Stimulated activated CD4-positive, alpha-beta T cell treated with anti-CD3 and anti-CD28 coated beads, TNF-alpha, amount 100 ng/mL, for 4 hours (primary cell): Measurements from ENCODE around the gene AAGAB.
"Not testable (repeated sequence)": the region's sequence is repeated elsewhere in the genome, so short reads cannot be mapped to it uniquely, and the experiment has no call there.

Experiments used
- DNase-seq, 3 experiments: peaks; one replicate each; pipeline ENCODE4 v3.0.0-alpha.2; 2020; ENCODE audit warnings: low read depth in 3 of 3

AAGAB gene

DNA sequence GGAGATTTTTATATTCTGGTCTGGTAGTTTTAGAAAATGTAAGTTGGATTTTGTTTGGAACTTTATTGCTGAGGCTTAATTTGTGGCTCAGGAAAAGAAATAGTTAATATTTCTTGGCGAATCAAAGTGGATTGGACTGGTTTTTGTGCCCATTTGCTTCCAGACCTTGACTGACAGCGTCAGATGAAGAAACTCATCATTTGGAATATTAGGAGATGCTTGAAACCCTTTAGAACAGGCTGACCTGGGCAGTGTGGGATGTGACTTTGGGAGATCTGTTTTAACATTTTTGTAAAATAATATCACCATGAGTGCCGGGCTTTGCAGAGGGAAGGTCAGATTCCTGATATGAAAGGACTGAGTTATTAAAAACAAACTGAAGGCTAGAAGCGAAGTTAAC is 83.0 kb downstream of the AAGAB start:
- no peak for DNase-seq

- DNase-seq, result no peak
Measured at GRCh38 chr15:67170143-67170925, 84.1 kb downstream of the AAGAB start.

DNA sequence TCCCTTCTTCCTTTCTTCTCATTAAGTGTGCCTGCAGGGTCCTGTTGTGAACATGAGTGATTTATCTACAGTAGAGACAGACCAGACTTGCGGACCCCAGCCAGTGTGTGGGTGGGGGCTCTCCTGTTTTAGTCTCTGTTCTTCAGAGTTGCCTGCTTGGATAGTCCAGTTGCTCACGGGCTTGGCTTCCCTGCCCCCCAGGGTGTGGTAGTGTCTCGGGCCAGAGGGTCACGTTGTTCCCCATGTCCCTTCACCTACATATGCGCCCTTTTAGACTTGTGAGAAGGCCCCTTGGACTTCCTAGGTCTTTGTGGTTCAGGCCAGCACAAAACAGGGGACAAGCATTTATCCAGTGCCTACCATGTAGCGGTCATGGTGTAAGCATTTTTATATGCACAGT is 85.8 kb downstream of the AAGAB start:
- DNase-seq, result no peak

DNA sequence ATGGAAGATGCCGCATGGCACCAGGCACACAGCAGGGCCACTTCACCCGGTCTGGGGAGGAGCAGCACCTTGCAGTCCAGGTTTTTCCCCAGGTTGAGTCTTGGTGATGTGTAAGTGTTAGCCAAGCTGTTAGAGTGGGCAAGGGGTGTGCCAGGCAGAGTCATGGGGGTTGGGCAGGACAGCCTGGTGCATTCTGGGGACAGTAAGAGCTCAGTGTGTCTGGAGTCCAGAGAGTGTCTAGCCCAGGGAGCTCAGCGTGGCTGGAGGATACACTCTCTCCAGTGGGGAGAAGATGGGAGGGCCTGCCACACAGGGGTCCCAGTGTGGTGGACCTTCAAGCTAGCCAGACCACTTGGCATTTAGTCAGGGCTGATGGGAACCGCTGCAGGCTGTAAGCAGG is 87.4 kb downstream of the AAGAB start:
- no peak for DNase-seq

DNA sequence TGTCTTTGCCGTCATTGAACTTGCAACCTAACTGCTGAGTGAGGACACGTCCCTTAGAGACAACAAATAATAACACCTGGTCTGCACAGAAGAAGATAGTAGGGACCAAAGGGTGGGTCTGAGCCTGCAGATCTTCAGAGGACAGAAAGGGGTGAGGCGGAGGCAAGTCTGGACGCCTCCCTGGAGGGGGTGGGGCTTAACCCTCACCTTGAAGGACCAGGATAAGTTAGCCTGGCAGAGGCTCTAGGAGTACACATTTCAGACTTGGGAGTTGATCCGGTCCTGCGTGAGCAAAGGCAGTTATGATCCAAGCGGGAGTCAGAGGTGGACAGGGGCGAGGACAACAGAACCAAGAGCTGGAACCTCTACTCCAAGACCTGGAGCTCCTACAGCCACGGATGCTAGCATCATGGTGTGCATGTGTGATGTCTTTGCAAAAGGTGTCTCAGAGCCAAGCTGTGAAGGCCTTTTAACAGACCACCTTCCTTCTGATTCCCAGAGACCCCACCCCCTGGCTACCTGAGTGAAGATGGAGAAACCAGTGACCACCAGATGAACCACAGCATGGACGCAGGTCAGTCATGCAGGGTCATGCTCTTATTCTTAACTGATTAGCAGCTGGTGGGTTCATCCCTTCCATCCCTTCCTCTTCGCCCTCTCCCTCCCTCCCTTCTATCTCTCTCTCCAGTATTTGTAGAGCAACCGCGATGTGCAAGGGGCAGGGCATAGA is 88.0 kb downstream of the AAGAB start:
- DNase-seq, result no peak

DNA sequence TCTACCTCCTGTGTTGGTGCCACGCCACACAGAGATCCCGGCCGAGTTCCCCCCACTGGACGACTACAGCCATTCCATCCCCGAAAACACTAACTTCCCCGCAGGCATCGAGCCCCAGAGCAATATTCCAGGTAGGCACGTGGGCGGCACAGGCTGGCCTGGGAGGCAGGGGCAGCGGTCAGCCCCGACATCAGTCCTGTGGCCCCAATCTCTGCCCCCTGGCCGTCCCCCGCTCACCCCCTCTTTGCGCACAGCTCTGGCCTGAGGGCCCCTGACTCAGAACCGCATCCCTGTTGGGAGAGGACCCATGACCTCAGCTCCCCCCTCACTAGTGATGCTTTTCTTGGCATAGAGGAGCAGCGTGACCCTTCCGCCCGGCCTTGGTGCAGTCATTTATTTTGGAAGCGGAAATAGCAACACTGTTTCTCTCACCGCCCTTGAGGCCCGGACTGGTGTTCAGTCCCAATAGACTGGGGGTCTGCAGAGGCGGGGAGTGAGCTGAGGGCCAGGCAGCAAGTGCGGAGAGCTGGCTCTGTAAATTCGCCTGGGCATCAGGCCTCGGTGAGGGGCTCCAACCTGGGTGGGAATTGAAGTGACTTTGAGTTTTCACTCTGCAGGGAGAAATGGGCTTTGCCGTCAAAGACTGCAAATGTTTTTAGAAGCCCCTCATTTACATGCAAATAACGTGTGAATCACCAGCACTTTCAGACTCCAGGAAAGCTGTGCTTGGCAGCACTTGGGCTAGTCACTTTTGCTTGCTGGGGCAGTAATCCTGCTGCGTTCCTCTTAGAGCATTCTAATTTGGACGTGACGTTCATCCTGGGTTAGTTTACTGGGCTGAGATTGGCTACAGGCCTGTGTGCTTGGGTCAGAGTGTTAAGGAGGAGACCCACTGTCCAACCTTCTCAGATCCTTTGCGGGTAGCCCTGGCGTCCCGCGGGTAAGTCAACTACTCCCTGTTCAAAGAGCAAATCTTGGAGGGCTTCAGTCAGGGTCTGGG is 88.9 kb downstream of the AAGAB start:
- DNase-seq, result no peak

DNA sequence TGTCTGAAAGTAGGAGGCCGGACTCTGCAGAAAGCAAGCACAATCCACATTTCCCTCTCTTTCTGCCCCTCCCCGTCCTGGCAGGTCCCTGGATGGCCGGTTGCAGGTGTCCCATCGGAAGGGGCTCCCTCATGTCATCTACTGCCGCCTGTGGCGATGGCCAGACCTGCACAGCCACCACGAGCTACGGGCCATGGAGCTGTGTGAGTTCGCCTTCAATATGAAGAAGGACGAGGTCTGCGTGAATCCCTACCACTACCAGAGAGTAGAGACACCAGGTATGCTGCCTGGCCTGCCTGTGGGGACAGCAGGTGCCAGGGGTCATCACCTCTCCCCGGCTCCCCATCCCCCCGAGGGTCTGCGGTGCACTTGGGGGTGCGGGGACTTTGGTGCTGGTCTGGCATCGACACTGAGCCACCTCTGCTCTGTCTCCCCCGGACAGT is 89.6 kb downstream of the AAGAB start:
- DNase-seq, result no peak

DNA sequence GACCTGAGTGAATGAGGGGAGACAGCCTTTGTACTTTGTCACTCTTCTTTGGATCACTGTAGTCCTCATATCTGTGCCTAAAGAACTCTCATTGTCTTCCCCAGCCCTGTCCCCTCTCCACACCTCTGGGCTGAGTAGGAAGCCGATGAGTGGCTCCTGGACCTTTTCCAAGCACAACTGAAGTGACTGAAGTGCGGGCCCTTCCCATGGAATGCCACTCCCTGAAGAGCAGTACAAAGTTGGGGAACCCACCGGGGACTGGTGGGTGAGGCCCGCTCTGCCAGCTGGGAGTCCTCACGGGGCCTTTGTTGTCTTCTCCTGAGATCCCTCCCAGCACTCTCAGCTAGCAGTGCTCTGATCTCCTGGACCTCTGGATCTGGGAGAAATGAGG is 90.1 kb downstream of the AAGAB start:
- no peak for DNase-seq

- DNase-seq, result no peak
Measured at GRCh38 chr15:67163180-67163579, 91.3 kb downstream of the AAGAB start.

GRCh38 chr15:67161881-67162280 is 92.6 kb downstream of the AAGAB start:
- no peak for DNase-seq

DNA sequence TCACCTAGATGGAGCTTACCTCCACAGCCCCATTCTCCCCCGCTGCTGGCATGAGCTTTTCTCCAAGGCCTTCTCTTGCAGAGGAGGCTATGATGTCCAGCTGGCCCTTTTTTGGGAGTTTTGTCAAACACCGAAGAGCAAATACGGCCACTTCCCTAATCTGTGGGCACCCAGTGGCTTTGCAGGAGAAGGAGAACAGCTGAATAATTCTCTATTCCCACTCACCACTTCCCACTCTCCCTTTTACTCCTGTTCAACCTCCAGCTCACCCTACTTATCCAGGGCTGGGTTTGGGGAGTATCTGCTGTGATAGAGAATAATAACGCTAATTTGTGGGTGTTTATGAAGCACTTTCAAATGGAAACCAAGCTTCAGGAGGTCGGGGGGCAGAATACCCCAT is 93.0 kb downstream of the AAGAB start:
- no peak for DNase-seq

DNA sequence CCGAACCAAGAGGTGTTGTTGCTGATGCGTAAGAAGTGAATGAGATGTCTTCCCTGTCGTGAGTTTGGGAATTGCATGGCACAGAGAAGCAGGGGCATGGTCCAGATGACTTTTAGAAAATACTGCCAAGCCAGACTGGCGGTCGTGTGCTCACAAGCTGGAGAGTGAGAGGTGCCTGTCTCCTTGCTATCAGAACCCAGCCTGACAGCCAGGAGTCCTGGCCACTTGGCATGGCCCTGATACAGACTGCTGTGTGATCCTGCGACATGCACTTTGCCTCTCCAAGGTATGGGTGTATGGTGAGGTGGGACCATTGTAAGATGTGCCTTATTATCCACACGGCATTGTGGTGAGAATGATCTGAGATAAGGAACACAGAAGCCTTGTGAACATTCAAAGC is 96.1 kb downstream of the AAGAB start:
- DNase-seq, result no peak

DNA sequence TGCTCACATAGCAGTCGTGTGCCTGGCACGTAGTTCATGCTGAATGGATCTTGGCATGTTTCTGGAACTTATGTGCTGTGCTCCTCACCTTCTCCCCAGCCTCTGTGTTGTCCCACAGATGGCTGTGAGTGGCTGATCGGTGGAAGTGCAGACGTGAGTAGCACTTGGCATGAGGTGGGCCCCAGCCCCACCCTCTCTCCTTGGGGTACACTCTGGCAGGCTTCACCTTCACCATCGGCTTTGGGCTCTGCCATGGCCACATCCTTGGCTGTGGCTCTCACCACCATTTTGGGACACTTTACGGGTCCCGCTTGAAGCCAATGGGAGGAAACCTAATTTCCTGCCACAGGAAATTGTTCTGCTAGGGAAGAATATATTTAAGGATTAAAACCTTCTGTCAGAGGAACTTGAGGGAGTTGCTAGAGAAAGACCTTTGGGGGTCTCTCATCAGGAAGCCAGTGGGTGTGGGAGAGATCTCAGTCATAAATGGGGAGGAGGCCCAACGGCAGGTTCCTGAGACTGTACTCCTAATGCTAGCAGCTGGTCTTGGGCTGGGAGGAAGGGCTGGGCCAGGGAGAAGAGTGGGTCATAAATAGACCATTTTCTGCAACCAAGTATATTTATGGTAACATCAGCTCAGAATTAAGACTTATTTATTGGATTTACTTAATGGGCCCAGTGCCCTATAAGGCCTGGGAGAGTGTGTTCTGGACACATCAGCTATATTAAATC is 96.8 kb downstream of the AAGAB start:
- DNase-seq, result no peak

GRCh38 chr15:67156834-67157233 is 97.6 kb downstream of the AAGAB start:
- no peak for DNase-seq

- DNase-seq, result no peak
Measured at GRCh38 chr15:67156426-67156825, 98.0 kb downstream of the AAGAB start.

- no peak for DNase-seq
Measured at GRCh38 chr15:67154249-67154648, 100.2 kb downstream of the AAGAB start.

GRCh38 chr15:67153044-67153443 is 101.4 kb downstream of the AAGAB start:
- not testable (repeated sequence) for DNase-seq

DNA sequence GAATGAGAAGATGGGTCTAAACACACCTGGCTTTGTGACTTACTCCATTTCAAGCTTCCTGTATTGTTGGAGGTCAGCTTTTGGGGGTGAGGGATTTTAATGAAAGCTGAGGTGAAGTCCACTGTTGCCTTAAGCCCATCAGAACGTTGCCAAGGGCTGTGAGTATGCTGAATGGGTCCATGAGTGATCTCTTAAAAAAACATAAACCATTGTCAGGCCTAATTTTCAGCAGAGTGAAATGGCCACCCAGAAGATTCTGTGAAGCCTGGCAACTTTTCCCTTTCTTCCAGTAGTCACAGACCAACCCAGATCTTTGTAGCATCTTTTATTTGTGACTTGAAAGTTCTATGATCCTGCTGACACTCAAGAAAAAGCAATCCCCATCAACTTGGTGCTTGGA is 102.0 kb downstream of the AAGAB start:
- no peak for DNase-seq
